Keratinocyte (primary cell): Measurements from ENCODE around the gene DBP.

Experiments
- EZH2 ChIP-seq: IDR thresholded peaks from one replicate; pipeline ENCODE4 v1.6.1; 2012; ENCODE audit warnings: inconsistent platforms, mild to moderate bottlenecking, low read length, moderate library complexity
- TF ChIP-seq, protein P1 (sequence below), 3 experiments: IDR thresholded peaks in 1 of 3; conservative IDR thresholded peaks in 1 of 3; optimal IDR thresholded peaks in 1 of 3; 2 replicates in 2 of 3; 3 replicates in 1 of 3; pipeline versions ENCODE3 to v1.5.1; 2011; ENCODE audit warnings: low read length in 3 of 3, mild to moderate bottlenecking in 3 of 3, moderate library complexity in 2 of 3, control low read depth in 1 of 3, inconsistent platforms in 1 of 3; ENCODE audit not compliant: insufficient read depth in 2 of 3; ENCODE audit errors: extremely low read depth in 1 of 3

- TF ChIP-seq, protein P1, sequence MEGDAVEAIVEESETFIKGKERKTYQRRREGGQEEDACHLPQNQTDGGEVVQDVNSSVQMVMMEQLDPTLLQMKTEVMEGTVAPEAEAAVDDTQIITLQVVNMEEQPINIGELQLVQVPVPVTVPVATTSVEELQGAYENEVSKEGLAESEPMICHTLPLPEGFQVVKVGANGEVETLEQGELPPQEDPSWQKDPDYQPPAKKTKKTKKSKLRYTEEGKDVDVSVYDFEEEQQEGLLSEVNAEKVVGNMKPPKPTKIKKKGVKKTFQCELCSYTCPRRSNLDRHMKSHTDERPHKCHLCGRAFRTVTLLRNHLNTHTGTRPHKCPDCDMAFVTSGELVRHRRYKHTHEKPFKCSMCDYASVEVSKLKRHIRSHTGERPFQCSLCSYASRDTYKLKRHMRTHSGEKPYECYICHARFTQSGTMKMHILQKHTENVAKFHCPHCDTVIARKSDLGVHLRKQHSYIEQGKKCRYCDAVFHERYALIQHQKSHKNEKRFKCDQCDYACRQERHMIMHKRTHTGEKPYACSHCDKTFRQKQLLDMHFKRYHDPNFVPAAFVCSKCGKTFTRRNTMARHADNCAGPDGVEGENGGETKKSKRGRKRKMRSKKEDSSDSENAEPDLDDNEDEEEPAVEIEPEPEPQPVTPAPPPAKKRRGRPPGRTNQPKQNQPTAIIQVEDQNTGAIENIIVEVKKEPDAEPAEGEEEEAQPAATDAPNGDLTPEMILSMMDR (optimal IDR thresholded peaks at IDR 0.05 in 1 of 3, IDR thresholded peaks at IDR 0.05 in 1 of 3, conservative IDR thresholded peaks at IDR 0.05 in 1 of 3; ENCODE audit: extremely low read depth in 1 of 3, insufficient read depth in 2 of 3, low read length in 3 of 3): no peak
- no peak for TF ChIP-seq EZH2
Observed at GRCh38 chr19:48668332-48668731, 31.2 kb upstream of the DBP start.
